Eye (tissue), 1 donor: ENCODE data around the gene CEP128.
"Not testable (repeated sequence)": the region's sequence is repeated elsewhere in the genome, so short reads cannot be mapped to it uniquely, and the experiment has no call there.

Source experiments
- DNase-seq: peaks from one replicate; pipeline ENCODE4 v3.0.0-alpha.2; 2015

CEP128 gene

DNA sequence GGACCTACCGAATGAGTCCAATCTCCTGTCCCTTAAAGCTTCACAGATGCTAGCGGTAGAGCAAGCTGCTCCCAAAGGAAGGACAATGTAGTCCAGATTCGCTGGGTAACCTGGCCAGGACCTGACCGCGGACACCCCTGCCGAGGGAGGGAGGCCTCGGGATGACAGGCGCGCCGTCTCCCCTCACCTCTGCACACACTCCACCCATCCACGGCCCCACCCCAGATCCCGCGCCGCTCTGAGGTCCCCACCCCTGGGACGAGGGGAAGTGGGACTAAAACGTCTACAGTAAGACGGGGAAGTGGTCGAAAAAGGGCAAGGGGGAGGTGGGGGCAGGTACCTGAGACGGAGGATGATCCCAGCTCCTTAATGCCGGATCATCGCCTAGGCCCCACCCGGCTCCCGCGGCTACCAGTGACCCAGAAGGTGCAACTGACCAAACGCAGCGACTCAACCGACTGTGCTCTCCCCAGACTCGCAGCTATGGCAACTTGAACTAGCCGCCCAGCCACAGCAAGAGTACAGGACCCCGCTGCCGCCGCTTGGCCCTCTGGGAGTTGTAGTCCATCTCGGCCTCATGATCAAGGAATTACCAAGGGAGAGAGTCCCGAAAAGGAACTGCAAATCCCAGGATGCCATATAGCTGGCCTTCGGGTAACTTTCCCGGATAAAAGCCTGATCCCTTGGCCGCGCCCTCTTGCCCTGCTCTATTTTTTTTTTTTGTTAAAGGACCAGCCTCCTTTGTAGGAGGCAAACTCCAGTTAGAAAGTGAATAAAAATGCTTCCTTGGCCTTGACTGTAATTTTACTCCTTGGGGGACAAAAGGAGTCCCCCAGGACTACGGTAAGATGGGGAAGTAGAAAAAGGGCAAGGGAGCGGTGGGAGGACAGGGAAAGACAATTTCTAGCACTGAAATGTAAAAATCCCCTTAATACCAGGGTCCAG is at the start of gene CEP128:
Gene CEP128, minus strand, starts transcription at position 498 of the 945 bp plus-strand sequence.
- DNase-seq: peak; percentile 99

DNA sequence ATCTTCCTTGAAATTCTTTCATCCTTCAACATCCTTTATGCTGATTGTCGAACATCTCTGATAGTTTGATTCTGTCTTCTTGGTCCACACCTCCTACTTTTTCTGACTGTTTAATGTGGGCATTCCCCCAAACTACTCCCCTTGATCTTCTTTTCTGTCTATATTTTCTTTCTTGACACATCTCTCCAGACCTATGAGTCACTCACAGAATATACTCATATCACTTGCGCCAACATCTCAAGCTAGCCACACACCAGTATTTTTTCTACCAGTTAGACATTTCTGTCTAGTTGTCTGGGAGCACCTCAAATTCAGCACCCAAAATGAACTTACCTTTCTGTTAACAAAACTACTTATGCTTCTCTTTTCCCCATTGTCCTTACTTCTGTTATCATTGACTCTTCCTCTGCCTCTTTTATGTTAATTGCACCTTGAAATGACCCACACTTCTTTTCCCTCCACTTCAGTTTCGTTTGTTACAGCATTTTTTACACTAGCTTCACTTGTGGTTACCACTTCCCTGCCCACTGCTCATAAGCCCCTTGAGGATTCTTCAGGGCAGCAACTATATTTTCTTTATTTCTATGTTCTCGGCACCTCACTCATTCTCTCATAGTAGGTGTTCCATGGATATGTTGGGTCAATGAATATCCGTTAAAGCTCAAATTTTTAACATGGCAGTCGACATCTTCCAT is 47.3 kb upstream of the CEP128 start:
- no peak for DNase-seq

DNA sequence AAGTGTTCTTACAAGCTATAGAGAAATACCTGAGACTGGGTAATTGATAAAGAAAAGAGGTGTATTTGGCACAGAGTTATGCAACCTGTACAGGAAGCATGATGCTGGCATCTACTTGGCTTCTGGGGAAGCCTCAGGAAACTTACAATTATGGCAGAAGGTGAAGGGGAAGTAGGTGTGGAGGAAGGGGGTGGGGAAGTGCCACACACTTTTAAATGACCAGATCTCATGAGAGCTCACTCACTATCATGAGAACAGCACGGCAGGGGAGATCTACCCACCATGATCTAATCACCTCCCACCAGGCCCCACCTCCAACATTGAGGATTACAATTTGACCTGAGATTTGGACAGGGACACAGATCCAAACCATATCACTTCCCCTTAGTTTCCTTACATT is 46.7 kb upstream of the CEP128 start:
- no peak for DNase-seq

DNA sequence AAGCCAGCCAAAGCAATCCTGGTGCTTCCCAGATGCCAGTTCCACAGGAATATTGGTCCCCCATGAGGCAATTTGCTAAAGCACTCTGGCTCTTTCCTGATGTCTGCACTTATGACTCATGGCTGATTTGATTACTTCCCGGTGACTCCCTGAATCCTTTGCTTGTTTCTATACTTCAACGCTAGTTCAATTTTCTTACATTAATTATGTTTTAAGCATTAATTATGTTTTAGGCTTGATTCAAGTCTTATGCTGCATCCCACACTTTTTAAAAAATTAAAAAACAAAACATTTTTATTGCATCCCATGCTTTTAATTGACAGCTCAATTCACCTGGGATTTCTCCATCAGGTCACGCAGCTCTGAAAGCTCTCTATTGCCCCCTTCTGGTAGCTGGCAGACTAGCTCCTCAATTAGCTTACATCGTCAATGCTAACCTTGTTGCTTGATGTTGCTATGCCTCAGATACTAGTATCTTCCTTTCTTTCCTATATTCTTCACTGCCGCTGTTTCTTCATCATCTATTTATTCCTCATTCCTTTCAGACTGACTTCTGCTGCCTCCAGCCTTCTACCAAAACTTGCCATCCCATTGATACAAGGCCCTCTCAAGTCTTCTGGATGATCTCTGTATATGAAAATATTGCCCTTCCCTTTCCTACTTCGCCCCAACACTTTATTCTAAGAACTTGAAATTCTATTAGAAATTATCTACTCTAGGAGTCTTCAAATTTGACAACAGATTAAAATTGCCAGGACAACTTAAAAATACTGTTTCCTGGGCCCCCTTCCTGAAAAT is 45.9 kb upstream of the CEP128 start:
- DNase-seq: peak; percentile 91

DNA sequence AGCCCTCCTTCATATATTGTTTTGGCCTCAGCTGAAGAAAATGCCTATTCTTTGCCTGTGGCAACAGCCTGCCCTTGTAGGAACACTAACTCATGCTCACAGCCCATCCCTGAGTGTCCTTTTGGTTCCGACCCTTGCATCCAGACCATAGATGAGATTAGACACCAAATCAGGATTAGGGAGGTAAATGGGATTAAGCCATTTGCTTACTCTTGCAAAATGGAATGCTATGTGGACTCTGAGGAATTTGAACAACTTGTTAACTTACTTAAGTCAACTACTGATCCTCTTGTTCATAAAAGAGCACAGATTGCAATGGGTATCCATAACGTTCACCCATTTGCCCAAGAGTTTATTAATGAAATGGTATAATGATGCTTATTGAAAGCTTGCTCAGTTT is 41.2 kb upstream of the CEP128 start:
- no peak for DNase-seq

DNA sequence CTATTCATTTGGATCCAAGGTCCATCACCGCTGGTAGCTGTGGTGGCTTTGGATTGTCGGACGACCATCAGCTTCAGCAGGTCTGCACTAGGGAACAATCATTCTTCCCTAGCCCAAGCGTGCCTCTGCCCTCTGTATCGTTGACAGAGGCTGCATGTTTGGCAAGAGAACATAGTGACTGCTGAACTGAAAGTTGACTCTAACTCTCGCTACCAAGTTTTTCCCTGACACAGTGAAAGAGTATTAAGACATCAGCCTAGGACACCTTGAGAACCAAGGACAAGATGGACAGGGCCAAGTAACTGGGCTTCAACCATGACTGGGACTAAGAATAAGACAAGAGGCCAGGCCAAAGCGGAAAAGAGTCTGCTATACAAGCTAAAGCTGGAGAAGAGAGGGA is 40.1 kb upstream of the CEP128 start:
- DNase-seq: no peak

DNA sequence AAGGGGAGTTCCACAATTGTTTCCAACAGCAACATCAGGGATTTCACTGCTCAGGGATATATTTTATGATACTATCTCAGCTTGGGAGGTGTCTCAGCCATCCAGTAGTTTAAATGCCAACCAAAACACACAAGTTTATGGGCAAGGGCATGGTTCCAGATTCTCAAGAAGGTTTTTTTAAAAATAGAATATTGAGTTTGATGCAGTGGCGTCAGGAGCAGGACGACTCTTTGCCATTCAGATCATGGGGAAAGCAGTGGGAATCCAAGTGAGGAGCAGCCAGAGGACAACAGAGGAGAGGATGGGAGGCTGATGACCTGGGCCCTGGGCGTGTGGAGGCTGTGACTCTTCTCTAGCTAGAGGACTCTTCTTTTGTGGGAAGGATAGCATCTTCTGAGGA is 39.6 kb upstream of the CEP128 start:
- DNase-seq: no peak

DNA sequence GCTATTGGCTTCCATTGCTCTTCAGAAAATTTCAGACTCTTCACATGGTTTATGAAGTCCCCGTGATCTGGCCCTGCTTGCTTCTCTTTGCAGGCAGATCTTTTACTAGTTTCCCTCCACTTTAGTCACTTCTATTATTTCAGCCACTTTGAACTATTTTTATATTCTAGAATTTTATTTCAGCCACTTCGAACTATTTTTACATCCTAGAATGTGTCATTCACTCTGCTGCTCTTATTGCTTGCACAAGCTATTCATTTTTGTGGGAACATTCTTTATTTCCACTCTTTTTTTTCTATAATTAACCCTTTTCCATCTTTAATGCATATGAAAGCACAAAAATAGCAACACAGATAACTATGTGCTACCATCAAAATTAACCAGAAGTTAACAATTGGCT is 38.4 kb upstream of the CEP128 start:
- DNase-seq: no peak

DNA sequence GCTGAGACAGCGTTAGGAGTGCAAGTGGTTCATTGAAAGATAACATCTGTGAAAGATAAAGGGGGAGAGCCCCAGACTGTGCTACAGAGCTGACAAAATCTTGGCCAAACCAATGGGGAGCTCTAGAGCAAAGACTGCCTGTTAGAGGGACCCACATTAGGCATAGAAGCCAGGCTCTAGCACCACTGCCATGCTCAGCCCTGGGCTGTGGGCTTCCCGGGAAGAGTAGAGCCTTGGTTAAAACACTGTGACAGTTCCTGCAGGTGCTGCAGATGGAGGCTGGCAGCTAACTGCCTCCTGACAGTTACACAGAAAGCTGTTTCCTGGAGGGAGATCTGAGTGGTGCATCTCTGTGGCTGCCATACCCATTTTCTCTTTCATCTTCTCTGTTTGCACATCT is 36.9 kb upstream of the CEP128 start:
- DNase-seq: no peak

DNA sequence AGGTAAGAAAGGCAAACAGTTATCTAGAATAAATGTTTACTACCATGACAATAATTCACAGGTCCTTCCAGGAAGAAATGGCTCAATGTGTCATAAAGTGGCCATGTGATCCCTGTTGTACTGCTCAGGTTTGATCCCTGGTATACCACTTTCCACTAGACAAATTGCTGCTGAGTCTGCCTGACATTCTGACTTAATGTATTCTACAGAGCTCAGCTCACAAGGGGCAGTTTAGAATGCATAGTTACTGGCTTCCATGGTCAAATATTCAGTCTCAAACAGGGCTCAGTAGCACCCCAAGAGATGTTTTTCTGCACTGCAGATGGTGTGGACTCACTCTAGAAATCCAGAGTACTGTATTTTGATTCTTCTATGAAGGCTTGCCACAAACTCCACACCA is 35.7 kb upstream of the CEP128 start:
- no peak for DNase-seq

DNA sequence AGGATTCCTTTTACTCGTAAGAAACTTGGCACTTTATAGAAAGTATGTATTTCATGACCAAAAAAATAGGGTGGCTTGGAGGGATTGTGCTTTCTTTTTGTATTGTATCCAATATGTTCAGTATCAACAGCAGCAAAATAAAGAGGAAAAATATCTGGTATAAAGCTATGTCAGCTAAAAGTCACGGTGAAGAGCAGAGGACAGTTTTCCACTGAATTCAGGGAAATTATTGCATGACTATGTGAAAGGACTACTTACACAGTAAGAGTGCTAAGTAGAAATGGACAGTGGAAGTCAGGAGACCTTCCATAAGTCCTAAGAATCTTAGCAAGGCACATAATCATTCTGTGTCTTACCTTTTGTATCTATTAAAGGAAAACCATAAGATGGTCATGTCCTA is 33.1 kb upstream of the CEP128 start:
- no peak for DNase-seq

DNA sequence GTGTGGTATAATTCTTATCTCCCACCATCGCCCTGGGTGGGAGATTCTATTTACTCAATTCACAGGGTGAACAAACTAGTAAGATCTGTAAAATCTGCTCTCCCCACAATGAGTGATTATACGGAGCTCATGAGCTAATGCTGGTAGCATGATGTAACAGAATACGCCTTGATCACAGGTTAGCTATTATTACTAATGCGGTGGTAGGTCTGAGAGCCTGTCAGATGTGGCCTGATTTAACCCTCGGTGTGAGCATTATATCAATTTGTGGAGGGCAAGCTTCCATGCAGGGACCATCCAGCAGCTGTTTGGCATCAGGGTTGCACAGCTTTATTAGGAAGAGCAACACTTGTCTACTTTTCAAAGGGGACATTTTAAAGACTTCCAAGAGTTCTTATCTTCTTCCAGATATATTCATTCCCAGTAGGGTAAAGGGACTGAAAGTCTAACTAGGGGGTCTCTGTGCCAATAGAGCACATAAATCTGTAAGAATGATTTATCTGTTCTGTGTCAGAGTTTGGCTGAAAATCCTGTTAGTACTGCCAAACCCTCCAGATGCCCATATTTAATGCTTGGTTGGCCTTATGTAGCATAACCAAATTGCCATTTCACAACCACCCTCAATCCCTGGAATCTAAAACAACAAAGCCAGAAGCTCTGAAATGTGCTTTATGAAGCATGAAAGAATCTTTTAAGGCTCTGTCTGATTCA is 32.5 kb upstream of the CEP128 start:
- DNase-seq: peak; percentile 62

DNA sequence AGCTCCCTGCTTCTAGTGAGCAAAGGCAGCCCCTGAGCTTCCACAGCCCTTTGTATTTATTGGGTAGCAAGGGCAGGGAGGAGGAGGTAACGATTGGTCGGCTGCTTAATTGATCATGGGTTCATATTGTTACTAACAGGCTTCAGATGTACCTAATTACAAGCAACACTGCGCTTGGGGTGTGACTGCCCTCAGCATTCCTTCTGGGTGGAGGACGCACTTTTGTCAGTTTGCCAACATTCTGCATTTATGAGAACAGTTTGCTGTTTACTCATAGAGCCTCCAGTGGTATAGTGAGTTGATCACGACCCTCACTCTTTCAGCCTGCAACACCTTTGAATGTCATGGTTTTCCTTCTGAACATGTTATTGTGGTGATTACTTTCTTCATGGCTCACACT is 23.5 kb upstream of the CEP128 start:
- DNase-seq: no peak

DNA sequence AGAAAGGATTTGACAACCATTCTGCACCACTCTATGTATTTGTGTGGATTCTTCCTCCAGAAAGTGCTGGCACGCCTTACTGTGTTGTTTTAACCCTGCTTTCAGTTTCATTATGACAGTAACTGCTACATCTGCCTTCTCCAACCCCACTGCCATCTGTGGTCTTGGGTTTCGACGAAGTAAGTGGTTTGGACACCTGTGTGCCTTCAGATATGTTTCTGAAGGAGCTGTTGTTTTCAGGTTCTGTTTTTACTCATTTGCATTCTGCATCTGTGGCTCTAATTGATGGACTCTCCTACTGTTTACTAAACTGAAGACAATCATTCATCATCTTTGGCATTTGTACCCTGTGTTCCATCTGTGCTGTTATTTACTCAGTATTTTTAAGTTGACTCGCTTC is 18.0 kb upstream of the CEP128 start:
- no peak for DNase-seq

DNA sequence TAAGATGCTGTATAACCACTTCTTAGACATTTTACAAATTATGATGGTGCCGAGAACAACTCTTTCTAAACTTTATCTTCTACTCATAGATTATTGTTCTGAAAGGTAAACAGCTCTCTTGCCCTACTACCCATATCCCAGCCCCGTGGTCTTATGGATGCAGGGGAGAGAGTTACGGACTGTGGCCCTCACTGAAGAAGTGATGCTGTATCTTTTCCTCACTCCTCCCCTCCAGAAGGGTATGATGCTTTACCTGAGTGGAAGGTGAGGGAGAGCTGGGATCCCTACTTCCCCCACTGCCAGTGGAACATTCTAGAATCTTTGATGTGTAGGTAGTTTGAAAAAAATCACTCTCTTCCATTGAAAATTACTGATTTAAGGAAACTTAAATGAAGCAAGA is 17.4 kb upstream of the CEP128 start:
- DNase-seq: no peak

DNA sequence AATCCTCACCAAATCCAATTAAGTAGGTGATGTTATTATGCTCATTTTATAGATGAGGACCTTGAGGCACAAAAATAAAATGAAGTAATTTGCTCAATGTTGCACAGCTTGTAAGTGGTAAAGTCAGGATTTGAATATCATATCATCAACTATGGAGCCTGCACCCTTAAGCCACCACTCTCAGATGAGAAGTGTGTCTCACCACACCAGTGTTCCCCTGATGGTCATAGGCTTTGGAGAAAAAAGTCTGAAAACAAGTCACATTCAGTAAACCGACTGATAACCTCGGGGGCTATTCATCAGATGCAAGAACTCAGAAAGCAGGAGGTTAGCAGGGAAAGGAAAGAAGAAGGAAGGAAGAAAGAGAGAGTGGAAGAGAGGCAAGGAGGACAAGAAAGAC is 16.7 kb upstream of the CEP128 start:
- DNase-seq: no peak

DNA sequence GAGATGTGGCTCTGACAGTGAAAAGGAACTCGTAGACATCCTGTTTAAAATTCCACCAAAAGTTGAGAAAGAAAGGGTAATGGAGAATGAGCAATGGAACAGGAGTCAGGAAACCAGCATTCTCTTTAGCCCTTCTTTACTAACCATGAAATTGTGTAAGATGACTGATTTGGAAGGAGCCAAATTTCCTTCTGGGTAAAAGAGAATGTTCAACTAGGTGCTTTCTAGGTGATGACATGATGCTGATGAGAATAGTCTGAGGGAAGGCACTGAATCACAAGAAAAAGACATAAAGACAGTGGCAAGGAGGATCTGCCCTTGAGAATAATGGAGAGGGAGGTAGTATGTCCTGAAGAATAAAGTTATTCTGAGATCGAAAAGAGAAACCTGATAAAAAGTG is 16.1 kb upstream of the CEP128 start:
- DNase-seq: no peak

DNA sequence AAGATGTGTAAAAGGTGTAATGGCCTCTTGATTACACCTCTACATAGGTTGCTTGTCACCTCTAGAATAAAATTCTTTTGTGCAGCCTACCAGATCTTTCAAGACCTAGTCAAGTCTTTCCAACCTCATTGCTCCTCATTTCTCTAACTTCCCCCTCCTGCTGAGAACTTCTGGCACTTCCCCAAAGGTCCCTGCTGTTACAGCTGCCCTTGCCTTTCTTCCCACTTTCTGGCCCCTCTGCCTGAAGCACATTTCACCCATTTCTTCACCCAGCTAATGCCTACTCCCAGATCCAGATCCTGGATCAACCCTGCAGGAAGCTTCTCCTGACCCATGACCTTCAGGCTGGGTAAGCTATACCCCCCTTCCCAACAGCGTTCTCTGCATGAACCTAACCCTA is 15.4 kb upstream of the CEP128 start:
- no peak for DNase-seq

DNA sequence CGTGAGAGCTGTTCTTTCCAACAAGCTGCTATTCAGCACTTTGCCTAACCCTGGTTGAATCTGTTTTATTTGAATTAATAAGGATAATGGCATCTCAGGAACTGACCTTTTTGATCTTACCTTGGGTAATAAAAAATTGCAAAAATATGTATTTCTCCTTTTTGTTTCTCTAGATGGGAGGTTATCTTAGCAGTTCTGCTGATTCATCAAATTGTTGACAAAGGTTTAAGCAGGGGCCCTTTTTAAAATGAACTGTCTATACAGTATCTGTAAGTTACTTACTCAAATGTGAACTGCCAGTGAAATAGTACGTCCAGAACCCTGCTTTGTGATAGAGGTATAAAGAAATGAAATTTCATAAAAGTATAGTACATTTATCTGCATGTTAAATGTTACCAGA is 14.6 kb upstream of the CEP128 start:
- DNase-seq: no peak

DNA sequence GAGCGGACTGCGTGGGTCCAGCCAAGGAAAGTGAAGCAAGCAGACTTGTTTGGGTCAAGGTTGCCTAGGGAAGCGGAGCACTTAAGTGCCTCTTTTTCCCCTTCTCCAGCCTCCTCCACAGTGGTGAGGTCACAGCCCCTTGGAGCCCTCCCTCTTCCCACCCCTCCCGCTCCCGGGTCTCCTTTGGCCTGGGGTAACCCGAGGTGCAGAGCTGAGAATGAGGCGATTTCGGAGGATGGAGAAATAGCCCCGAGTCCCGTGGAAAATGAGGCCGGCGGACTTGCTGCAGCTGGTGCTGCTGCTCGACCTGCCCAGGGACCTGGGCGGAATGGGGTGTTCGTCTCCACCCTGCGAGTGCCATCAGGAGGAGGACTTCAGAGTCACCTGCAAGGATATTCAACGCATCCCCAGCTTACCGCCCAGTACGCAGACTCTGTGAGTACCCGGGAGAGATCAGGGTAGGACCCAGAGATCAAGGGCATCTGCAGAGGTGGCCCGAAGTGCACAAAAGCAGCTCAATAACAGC is 13.9 kb upstream of the CEP128 start, which contains the start of gene TSHR:
Gene TSHR, plus strand, starts transcription at position 206 of the 526 bp plus-strand sequence. Its CDS starts 60 bp downstream, at position 266.
- peak; percentile 41 for DNase-seq

DNA sequence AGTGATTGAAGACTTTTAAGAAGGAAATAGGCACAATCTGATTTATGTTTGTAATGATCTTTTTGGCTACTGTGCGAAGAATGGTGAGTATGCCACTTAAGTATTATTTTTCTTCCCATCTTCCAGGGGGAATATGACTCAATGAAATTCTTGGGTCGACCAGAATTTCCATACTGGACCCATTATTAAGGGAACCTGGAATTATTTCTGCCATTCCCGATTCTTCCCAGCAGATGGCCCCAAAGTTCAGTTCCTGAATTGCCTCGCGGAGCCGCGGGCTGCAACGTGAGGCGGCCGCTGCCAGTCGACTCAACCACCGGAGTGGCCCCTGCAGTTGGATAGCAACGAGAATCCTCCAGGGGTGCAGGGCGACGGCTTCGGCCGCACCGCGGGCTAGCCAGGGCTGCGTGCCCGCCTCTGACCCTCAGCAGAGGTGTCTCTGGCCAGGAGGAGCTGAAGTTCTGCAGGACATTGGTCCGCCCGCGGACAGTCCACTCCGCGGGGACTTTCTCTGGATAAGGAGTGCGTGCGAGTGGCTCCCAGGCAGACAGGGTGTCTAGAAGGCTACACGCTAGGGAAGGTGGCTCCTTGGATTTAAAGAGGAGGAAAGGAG is 13.3 kb upstream of the CEP128 start:
- peak; percentile 94 for DNase-seq

DNA sequence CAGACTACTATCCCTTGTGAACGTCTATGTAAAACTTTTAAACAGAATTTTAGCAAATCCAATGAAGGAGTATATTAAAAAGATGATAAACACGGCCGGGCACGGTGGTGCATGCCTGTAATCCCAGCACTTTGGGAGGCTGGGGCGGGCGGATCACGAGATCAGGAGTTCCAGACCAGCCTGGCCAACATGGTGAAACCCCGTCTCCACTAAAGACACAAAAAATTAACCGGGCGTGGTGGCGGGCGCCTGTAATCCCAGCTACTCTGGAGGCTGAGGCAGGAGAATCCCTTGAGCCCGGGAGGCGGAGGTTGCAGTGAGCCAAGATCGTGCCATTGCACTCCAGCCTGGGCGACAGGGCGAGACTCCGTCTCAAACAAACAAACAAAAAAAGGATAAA is 11.7 kb upstream of the CEP128 start:
- DNase-seq: not testable (repeated sequence)
